ENCODE measurements around the gene DOCK6. TPM values are rescaled to one million over a fixed set of nuclear protein-coding genes. Genes with fewer than 3 reads are reported as not detected.

DOCK6 gene
- total and polyA plus RNA-seq, 2 of the 13 experiments (the other 11 are each of a cell fraction or from before 2014, with no cell fraction given) = 5.4 to 38.1 TPM

GRCh38 chr19:11242864-11243797, 19.2 kb downstream of the DOCK6 start (continued):
- TF ChIP-seq, protein P1, sequence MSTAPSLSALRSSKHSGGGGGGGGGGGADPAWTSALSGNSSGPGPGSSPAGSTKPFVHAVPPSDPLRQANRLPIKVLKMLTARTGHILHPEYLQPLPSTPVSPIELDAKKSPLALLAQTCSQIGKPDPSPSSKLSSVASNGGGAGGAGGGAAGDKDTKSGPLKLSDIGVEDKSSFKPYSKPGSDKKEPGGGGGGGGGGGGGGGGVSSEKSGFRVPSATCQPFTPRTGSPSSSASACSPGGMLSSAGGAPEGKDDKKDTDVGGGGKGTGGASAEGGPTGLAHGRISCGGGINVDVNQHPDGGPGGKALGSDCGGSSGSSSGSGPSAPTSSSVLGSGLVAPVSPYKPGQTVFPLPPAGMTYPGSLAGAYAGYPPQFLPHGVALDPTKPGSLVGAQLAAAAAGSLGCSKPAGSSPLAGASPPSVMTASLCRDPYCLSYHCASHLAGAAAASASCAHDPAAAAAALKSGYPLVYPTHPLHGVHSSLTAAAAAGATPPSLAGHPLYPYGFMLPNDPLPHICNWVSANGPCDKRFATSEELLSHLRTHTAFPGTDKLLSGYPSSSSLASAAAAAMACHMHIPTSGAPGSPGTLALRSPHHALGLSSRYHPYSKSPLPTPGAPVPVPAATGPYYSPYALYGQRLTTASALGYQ (CRISPR knock-in tag; IDR thresholded peaks at IDR 0.05) = no peak
- TF ChIP-seq NFYB (CRISPR knock-in tag; IDR thresholded peaks at IDR 0.05) (no peak), ZNF891 (CRISPR knock-in tag; IDR thresholded peaks at IDR 0.05) (no peak), ZNF781 (CRISPR knock-in tag; IDR thresholded peaks at IDR 0.05; ENCODE audit: borderline replicate concordance, not compliant biosample characterization) (no peak), ZNF274 (CRISPR knock-in tag; IDR thresholded peaks at IDR 0.05) (0 out of 2 replicates have a peak, but pooled peaks have one; percentile 3), ZBTB43 (CRISPR knock-in tag; conservative IDR thresholded peaks at IDR 0.05) (peak; percentile 49; the same call in 1 of the 2 replicates), PBX2 (CRISPR knock-in tag; IDR thresholded peaks at IDR 0.05) (no peak), RXRB (CRISPR knock-in tag; IDR thresholded peaks at IDR 0.05; ENCODE audit: borderline replicate concordance) (no peak; the same call in 1 of the 2 replicates), FOXJ3 (CRISPR knock-in tag; IDR thresholded peaks at IDR 0.05; ENCODE audit: borderline replicate concordance) (no peak), ZBTB7B (CRISPR knock-in tag; IDR thresholded peaks at IDR 0.05) (peak; percentile 48; the same call in 1 of the 2 replicates), REPIN1 (CRISPR knock-in tag; IDR thresholded peaks at IDR 0.05; ENCODE audit: borderline replicate concordance, low read depth) (peak; percentile 61; the same call in 1 of the 2 replicates), ETV5 (CRISPR knock-in tag; IDR thresholded peaks at IDR 0.05; ENCODE audit: borderline replicate concordance) (0 out of 2 replicates have a peak, but pooled peaks have one; percentile 21), ZNF276 (CRISPR knock-in tag; IDR thresholded peaks at IDR 0.05; ENCODE audit: low read depth) (peak; percentile 61; the same call in 1 of the 2 replicates), ZNF296 (CRISPR knock-in tag; conservative IDR thresholded peaks at IDR 0.05) (no peak), PAX8 (CRISPR knock-in tag; IDR thresholded peaks at IDR 0.05; ENCODE audit: borderline replicate concordance) (0 out of 2 replicates have a peak, but pooled peaks have one; percentile 29), CCDC6 (CRISPR knock-in tag; IDR thresholded peaks at IDR 0.05) (no peak), KLF16 (CRISPR knock-in tag; IDR thresholded peaks at IDR 0.05) (peak in 1 of 2 experiments; percentile 51; a peak in 1 of 4 replicates), ZSCAN31 (CRISPR knock-in tag; IDR thresholded peaks at IDR 0.05; ENCODE audit: low read depth) (no peak; the same call in 1 of the 2 replicates), RFX1 (IDR thresholded peaks at IDR 0.05) (no peak)
- TF ChIP-seq, protein P2, sequence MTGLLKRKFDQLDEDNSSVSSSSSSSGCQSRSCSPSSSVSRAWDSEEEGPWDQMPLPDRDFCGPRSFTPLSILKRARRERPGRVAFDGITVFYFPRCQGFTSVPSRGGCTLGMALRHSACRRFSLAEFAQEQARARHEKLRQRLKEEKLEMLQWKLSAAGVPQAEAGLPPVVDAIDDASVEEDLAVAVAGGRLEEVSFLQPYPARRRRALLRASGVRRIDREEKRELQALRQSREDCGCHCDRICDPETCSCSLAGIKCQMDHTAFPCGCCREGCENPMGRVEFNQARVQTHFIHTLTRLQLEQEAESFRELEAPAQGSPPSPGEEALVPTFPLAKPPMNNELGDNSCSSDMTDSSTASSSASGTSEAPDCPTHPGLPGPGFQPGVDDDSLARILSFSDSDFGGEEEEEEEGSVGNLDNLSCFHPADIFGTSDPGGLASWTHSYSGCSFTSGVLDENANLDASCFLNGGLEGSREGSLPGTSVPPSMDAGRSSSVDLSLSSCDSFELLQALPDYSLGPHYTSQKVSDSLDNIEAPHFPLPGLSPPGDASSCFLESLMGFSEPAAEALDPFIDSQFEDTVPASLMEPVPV (CRISPR knock-in tag; IDR thresholded peaks at IDR 0.05) = peak; percentile 67; the same call in 1 of the 2 replicates

Measured in HepG2 (cell line).